ENCODE measurements around the gene OR2F2.
A peak's percentile ranks its signal among the peaks of the same experiment; 100 is the strongest.

OR2F2 gene

GRCh38 chr7:143914938-143915652 is 19.9 kb upstream of the OR2F2 start:
- DNase-seq (ENCODE audit: low spot score): no peak

- no peak for DNase-seq (ENCODE audit: low spot score)
These were observed 10.2 kb upstream of the OR2F2 start for GRCh38 chr7:143924851-143925250.

GRCh38 chr7:143929224-143929920 is 5.7 kb upstream of the OR2F2 start:
- DNase-seq (ENCODE audit: low spot score): no peak

- no peak for DNase-seq (ENCODE audit: low spot score)
These were observed 3.3 kb upstream of the OR2F2 start for GRCh38 chr7:143931739-143932138.

GRCh38 chr7:143936087-143937009 is 1.3 kb downstream of the OR2F2 start:
- DNase-seq (ENCODE audit: low spot score): peak; percentile 50

- DNase-seq (ENCODE audit: low spot score): no peak
These were observed 3.6 kb downstream of the OR2F2 start for GRCh38 chr7:143938379-143939243.

GRCh38 chr7:143945423-143945822 is 10.4 kb downstream of the OR2F2 start:
- no peak for DNase-seq (ENCODE audit: low spot score)

GRCh38 chr7:143947111-143947510 is 12.1 kb downstream of the OR2F2 start:
- no peak for DNase-seq (ENCODE audit: low spot score)

GRCh38 chr7:143948733-143949132 is 13.7 kb downstream of the OR2F2 start:
- no peak for DNase-seq (ENCODE audit: low spot score)

- DNase-seq (ENCODE audit: low spot score): peak; percentile 19
These were observed 18.4 kb downstream of the OR2F2 start for GRCh38 chr7:143953421-143953820.

GRCh38 chr7:143954135-143954534 is 19.1 kb downstream of the OR2F2 start:
- no peak for DNase-seq (ENCODE audit: low spot score)

GRCh38 chr7:143954544-143954943 is 19.5 kb downstream of the OR2F2 start, which contains the start of gene OR2F1:
TSS of gene OR2F1 (plus strand) at chr7:143954844. CDS start at chr7:143959971, 5,127 bp downstream.
- no peak for DNase-seq (ENCODE audit: low spot score)

GRCh38 chr7:143958781-143959180 is 23.7 kb downstream of the OR2F2 start:
- DNase-seq (ENCODE audit: low spot score): peak; percentile 23

GRCh38 chr7:143960813-143961610 is 26.0 kb downstream of the OR2F2 start:
- DNase-seq (ENCODE audit: low spot score): no peak

- DNase-seq (ENCODE audit: low spot score): no peak
These were observed 30.2 kb downstream of the OR2F2 start for GRCh38 chr7:143965280-143965679.

GRCh38 chr7:143967398-143967797 is 32.4 kb downstream of the OR2F2 start:
- DNase-seq (ENCODE audit: low spot score): no peak

- no peak for DNase-seq (ENCODE audit: low spot score)
These were observed 38.9 kb downstream of the OR2F2 start for GRCh38 chr7:143973870-143974416.

GRCh38 chr7:143974459-143974858 is 39.4 kb downstream of the OR2F2 start:
- no peak for DNase-seq (ENCODE audit: low spot score)

GRCh38 chr7:143975617-143976016 is 40.6 kb downstream of the OR2F2 start:
- no peak for DNase-seq (ENCODE audit: low spot score)

- DNase-seq (ENCODE audit: low spot score): no peak
These were observed 43.6 kb downstream of the OR2F2 start for GRCh38 chr7:143978585-143978984.
